Skeletal muscle satellite cell (primary cell): ENCODE data around the gene HCN2.

Source experiments
- H3K27me3 ChIP-seq: 2 replicates; pipeline ENCODE4 v1.7.0; 2013; ENCODE audit warnings: low read length; ENCODE audit not compliant: control insufficient read depth, insufficient read depth
- H3K36me3 ChIP-seq: 2 replicates; pipeline ENCODE4 v1.7.0; 2013; ENCODE audit warnings: mild to moderate bottlenecking, control low read depth, low read length; ENCODE audit not compliant: insufficient read depth
- H3K4me1 ChIP-seq: 2 replicates; pipeline ENCODE4 v1.7.0; 2013; ENCODE audit warnings: low read length; ENCODE audit not compliant: control insufficient read depth, insufficient read depth
- H3K4me2 ChIP-seq: 2 replicates; pipeline ENCODE4 v1.7.0; 2013; ENCODE audit warnings: mild to moderate bottlenecking, low read length
- H3K4me3 ChIP-seq: 2 replicates; pipeline ENCODE4 v1.7.0; 2013; ENCODE audit warnings: low read length
- H3K9ac ChIP-seq: 2 replicates; pipeline ENCODE4 v1.7.0; 2013; ENCODE audit warnings: mild to moderate bottlenecking, low read depth, low read length, moderate library complexity
- H3K9me3 ChIP-seq: replicated peaks from 2 replicates; pipeline ENCODE4 v1.7.0; 2013; ENCODE audit warnings: mild to moderate bottlenecking, control low read depth, low read length

HCN2 gene

GRCh38 chr19:590750-591098 lies 1.0 kb downstream of the HCN2 start:
- H3K27me3 ChIP-seq, result peaks cover 50% of the 10 kb centered on the region

DNA sequence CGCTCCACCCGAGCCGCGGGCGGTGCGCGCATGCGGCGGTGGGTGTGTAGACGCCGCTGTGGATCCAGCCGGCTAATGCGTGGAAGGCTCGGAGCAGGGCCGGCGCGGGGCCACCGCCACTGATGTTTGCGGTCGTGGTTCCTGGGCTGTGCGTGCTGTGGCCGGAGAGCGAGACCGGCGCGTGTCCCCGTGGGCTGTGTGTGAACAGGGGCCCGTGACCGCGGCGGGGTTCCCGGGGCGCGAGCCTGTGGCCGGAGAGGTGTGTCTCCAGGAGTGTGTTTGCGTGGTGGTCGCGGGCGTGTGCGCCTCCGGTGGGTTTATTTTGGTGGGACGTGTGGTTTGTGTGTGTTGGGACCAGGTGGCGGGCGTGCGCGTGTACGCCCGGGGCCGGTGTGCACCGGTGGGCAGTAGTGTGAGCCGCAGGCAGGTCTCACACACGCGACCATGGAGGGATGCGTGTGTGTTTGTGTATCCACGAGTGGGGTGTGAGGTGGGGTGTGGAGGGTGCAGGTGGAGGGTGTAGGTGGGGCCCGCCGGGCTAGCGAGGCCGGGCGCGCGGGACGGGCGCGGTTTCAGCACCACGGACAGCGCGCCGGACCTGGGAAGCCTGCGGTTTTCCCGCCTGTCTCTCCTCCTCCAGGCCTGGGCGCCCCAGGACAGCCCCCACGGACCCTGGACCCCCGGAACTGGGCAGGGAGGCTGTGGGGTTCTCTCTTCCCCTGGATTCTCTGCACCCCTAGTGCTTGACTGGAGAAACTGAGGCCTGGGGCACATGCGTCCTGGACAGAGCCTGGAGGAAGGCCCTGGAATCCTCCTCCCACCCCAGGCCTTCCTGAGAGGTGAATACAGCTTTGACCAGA lies 1.6 kb downstream of the HCN2 start:
- Histone ChIP-seq H3K9ac (no peak overlapping the region), H3K36me3 (no peaks in the 10 kb centered on the region), H3K9me3 (no peaks in the 10 kb centered on the region), H3K4me3 (no peak overlapping the region), H3K27me3 (peaks cover 56% of the 10 kb centered on the region), H3K4me1 (peaks cover 26% of the 10 kb centered on the region), H3K4me2 (peak overlapping the region; percentile 69)

More at GRCh38 chr19:590750-591098, 1.0 kb downstream of the HCN2 start:
- Histone ChIP-seq H3K4me2 (peak overlapping the region; percentile 69), H3K36me3 (no peaks in the 10 kb centered on the region), H3K4me3 (no peak overlapping the region), H3K4me1 (peaks cover 26% of the 10 kb centered on the region), H3K9ac (no peak overlapping the region), H3K9me3 (no peaks in the 10 kb centered on the region)

DNA sequence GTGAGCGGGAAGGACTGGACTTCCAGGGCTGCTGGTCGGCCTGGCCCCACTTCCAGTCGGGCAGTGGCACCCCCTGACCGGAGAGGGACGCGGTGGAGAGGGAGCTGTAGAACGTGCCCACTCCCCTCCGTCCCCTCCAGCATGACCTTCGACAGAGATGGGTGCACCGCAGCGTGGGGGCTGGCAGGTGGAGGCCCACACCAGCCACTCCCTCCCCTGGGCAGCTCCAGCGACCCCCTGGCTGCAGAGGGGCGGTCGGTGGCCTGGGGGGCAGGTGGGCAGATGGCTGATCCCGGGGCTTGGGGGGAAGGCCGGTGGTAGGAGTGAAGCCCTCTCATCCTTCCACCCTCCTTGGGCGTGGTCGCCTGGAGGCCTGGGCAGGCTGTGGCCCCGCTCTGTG lies 2.4 kb downstream of the HCN2 start:
- peaks cover 22% of the 10 kb centered on the region for H3K4me1 ChIP-seq
- H3K4me3 ChIP-seq, result no peak overlapping the region
- peaks cover 58% of the 10 kb centered on the region for H3K27me3 ChIP-seq
- H3K36me3 ChIP-seq, result no peaks in the 10 kb centered on the region
- no peaks in the 10 kb centered on the region for H3K9me3 ChIP-seq
- H3K4me2 ChIP-seq, result no peak overlapping the region
- H3K9ac ChIP-seq, result no peak overlapping the region

GRCh38 chr19:593055-593454 lies 3.4 kb downstream of the HCN2 start:
- Histone ChIP-seq H3K4me1 (peaks cover 17% of the 10 kb centered on the region), H3K27me3 (peaks cover 58% of the 10 kb centered on the region), H3K9ac (no peak overlapping the region)

GRCh38 chr19:593505-593904 lies 3.8 kb downstream of the HCN2 start:
- peaks cover 55% of the 10 kb centered on the region for H3K27me3 ChIP-seq
- no peaks in the 10 kb centered on the region for H3K36me3 ChIP-seq
- H3K4me3 ChIP-seq, result no peak overlapping the region
- peaks cover 13% of the 10 kb centered on the region for H3K4me1 ChIP-seq
- H3K9ac ChIP-seq, result no peak overlapping the region
- H3K9me3 ChIP-seq, result no peaks in the 10 kb centered on the region
- no peak overlapping the region for H3K4me2 ChIP-seq

More at GRCh38 chr19:593055-593454, 3.4 kb downstream of the HCN2 start:
- Histone ChIP-seq H3K4me2 (no peak overlapping the region), H3K9me3 (no peaks in the 10 kb centered on the region), H3K36me3 (no peaks in the 10 kb centered on the region), H3K4me3 (no peak overlapping the region)

DNA sequence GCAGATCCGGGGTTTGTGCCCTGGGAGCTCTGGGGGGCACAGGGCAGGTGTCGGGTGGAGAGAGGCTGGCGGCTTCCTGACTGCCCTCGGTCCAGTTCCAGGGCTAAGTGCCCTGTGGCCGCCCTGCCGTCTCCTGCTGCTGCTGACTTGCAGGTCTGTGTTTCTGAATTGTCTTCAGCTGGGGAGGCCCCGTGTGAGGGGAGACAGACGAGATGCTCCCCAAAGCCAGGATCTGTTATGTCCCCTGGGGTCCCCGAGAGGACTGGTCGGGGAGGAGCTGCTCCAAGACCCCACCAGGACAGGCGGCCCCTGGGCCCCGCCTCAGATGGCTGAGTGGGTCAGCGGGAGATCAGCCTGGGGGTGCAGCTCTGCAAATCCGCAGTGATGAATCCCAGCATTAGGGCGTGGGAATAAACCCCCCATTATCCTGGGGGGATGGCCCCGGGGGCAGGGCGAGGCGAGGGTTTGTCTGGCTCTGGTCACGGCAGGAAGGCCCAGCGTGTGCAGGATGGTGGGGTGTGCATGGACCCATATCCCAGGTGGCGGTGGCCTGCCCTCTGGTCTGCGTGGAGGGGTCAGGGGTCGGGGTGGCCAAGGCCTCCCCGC lies 4.7 kb downstream of the HCN2 start:
- Histone ChIP-seq H3K4me2 (no peak overlapping the region), H3K9ac (no peak overlapping the region), H3K36me3 (no peaks in the 10 kb centered on the region), H3K4me3 (no peak overlapping the region), H3K4me1 (peaks cover 8% of the 10 kb centered on the region), H3K9me3 (no peaks in the 10 kb centered on the region), H3K27me3 (peaks cover 51% of the 10 kb centered on the region)

DNA sequence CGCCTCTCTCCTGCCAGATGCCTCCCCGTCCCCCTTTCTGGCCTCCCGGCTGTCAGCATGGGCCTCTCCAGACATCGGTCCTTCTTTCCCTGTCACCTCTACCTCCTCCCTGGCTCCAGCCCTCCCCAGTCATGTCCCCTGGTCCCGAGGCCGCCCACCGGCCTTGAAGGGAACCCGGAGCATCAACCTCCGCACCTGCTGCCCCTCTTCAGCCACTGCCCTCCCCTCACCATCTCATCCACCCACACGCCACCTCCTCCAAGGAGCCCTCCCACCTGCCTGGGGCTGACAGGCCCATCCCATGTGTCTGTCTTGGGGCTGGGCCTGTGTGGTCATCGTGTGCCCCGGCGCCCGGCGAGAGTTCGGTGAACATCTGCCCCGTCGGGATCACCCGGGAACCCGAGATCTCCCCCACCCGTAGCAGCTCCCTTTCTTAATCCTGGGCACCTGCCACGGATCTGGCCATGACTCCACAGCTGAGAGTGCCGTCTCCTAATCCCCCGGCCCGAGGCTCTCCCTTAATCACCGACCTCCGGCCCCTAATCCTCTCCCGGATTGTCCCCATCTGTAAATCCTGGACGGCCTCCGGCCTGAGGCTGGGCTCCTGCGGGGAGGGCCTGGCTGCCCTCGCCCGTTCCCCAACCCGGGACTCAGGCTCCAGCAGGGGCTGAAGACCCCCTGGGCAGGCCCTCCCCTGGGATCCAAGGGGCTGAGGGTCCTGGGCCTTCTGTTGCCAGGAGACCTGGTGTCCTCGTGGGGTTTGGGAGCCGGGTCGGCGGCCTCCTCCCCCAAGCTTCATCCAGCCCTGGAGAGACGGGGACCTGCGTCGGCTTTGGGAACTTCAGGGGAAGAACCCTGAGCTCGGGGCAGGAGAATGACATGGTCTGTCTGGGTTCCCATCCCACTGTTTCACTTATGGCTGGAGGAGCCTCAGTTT lies 5.9 kb downstream of the HCN2 start:
- Histone ChIP-seq H3K9me3 (no peaks in the 10 kb centered on the region), H3K27me3 (peaks cover 51% of the 10 kb centered on the region), H3K4me1 (peaks cover 2% of the 10 kb centered on the region), H3K4me3 (no peak overlapping the region), H3K9ac (no peak overlapping the region), H3K4me2 (no peak overlapping the region), H3K36me3 (no peaks in the 10 kb centered on the region)

GRCh38 chr19:596263-596655 lies 6.6 kb downstream of the HCN2 start:
- peaks cover 48% of the 10 kb centered on the region for H3K27me3 ChIP-seq
- H3K4me3 ChIP-seq, result no peak overlapping the region
- no peaks in the 10 kb centered on the region for H3K9me3 ChIP-seq
- no peaks in the 10 kb centered on the region for H3K36me3 ChIP-seq
- H3K9ac ChIP-seq, result no peak overlapping the region
- H3K4me1 ChIP-seq, result no peaks in the 10 kb centered on the region
- no peak overlapping the region for H3K4me2 ChIP-seq

GRCh38 chr19:597406-598315 lies 8.0 kb downstream of the HCN2 start:
- Histone ChIP-seq H3K36me3 (no peaks in the 10 kb centered on the region), H3K4me2 (no peak overlapping the region), H3K9ac (no peak overlapping the region), H3K27me3 (peaks cover 37% of the 10 kb centered on the region), H3K4me1 (no peaks in the 10 kb centered on the region), H3K4me3 (no peak overlapping the region), H3K9me3 (no peaks in the 10 kb centered on the region)

GRCh38 chr19:601310-601709 lies 11.6 kb downstream of the HCN2 start:
- H3K27me3 ChIP-seq, result peaks cover 8% of the 10 kb centered on the region
- H3K9ac ChIP-seq, result no peak overlapping the region
- no peaks in the 10 kb centered on the region for H3K4me1 ChIP-seq
- no peaks in the 10 kb centered on the region for H3K9me3 ChIP-seq
- no peak overlapping the region for H3K4me3 ChIP-seq
- H3K4me2 ChIP-seq, result no peak overlapping the region
- no peaks in the 10 kb centered on the region for H3K36me3 ChIP-seq
